Loucy (cell line): ENCODE data around the gene KSR2.

Experiments
- CTCF ChIP-seq: fragments of 200-600 bp; sonication (generic); conservative IDR thresholded peaks from 2 replicates; pipeline ENCODE4 v1.5.1; 2014; ENCODE audit warnings: mild to moderate bottlenecking, antibody characterized with exemption, low read length
- EZH2phosphoT487 ChIP-seq: fragments of 200-600 bp; IDR thresholded peaks from 2 replicates; pipeline ENCODE4 v1.6.1; 2018; ENCODE audit warnings: antibody characterized with exemption, mild to moderate bottlenecking, moderate library complexity, borderline replicate concordance

- TF ChIP-seq CTCF (no peak), EZH2phosphoT487 (no peak)
Observed at GRCh38 chr12:117933545-117933944, 35.2 kb downstream of the KSR2 start.
